GM18858 (cell line): ENCODE data around the gene PTGR3.

Experiments used
- ATAC-seq: cut with Tn5 transposase; IDR thresholded peaks from one replicate; pipeline ENCODE4 v1.9.1; 2021; ENCODE audit not compliant: unreplicated experiment

Gene PTGR3

GRCh38 chr18:75209129-75209950 is at the start of gene PTGR3:
TSS of gene PTGR3 (minus strand) at chr18:75209139. CDS start at chr18:75209058, 81 bp downstream.
- ATAC-seq = peak; percentile 25

DNA sequence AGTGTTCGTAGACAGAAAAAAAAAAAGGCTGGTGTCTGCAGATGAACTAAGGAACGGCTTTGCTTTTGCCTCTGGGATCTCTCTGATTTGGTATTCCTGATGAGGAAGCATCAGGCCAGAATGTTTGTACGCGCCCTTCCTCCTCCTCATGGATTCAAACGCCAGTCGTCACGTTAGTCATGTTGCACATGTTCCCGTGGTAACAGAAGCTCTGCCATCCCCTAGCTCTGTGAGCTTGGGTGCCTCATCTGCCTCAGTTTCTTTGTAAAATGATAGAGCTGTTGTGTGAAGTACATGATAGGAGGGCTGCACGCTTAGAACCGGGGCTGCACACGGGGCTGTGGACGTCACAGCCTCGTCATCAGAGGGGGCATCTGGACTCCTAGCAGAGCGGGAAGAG is 48.7 kb upstream of the PTGR3 start:
- no peak for ATAC-seq

DNA sequence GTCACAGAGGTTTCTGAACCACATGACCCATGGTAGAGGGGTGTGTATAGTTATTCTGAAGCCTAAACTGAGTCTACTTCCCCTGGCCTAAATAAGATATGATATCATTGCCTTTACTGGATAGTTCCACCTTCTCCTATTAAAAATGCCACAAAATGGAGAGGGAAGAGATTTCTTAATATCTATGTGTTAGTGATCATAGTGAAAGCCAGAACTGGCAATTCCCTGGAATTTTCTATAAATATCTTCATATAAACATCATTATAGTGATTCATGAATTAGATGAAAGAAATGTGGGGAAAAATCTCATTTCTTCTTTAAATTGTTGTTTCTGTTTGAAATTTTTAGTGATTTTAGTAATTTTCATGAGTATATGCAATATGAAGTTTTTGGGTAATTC is 47.4 kb upstream of the PTGR3 start:
- ATAC-seq = no peak

DNA sequence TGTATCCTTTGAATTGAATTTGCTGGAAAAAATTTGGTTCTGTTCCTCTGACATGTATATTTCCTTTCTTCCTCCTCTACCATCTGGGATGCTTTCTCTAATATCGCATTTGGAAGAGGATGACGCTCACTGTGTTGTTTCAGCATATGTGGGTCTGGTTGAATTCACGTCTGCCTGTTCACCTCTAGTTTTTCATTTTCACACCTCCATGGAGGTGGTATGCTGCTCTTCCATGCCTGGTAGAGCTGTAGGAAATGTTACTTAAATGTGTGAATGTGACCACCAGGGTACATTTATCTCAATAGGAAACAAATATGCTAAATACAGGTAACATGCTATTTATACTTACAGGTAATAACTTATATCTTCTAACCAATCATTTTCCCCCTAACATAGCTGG is 46.2 kb upstream of the PTGR3 start:
- no peak for ATAC-seq

GRCh38 chr18:75253784-75254183 is 44.8 kb upstream of the PTGR3 start:
- no peak for ATAC-seq

- ATAC-seq = no peak
Observed at GRCh38 chr18:75253043-75253442, 44.1 kb upstream of the PTGR3 start.

DNA sequence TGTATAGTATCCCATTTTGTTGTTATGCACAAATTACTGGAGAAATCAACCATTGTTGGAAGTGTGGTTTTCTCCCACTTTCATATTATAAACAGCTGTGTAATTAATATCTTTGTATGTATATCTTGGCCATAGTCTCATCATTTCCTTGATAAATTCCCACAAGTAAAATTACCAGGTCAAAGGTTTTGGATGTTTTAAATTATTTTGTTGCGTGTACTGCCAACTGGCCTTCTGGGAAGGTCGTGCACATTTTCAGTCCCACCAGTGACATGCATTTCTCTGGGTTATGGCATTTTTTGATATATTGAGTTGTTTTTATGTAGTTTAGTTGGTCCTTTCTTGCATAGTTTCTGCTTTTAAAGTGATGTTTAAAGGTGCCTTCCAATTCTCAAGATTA is 43.2 kb upstream of the PTGR3 start:
- no peak for ATAC-seq

- no peak for ATAC-seq
Observed at GRCh38 chr18:75251466-75251865, 42.5 kb upstream of the PTGR3 start.

- ATAC-seq = no peak
Observed at GRCh38 chr18:75250471-75250821, 41.5 kb upstream of the PTGR3 start.

- ATAC-seq = no peak
Observed at GRCh38 chr18:75249672-75250470, 40.9 kb upstream of the PTGR3 start.

GRCh38 chr18:75249175-75249518 is 40.2 kb upstream of the PTGR3 start:
- no peak for ATAC-seq

GRCh38 chr18:75248426-75249174 is 39.7 kb upstream of the PTGR3 start:
- no peak for ATAC-seq

DNA sequence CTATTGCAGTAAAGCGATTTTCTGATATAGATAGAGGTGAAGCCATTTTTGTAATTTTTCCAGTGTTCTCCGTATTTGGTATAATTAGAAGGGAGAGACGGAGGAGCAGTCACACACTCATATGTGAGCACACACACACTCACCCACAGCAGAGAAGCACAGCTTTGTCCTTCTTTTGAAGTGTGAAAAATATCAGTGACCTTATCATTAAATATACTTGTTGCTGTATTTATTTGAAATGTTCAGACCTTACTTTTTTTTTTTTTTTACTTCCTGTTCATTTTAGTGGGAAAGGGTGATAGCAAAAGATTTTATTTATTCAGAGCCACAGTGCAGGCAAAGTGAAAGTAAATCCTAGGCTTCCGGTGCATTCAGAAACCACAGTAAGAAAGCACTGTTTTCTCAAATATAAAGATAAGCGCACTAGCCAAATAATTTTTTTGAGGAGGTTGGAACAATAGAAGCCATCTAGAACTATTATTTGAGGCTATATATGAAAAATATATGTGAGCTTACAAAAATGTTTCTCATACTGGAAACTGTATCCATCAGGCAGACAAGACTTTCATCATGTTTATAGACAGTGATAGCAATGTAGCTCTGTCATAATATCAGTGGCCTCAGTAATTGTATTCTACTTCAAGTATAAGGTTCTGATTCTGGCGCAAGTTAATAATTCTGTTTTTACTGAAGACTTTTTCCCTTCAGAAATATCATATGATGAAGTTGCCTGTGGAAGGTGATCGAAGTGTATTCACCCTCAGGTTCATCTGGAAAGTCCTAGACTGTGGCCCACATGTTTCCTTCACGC is 38.9 kb upstream of the PTGR3 start:
- peak; percentile 65 for ATAC-seq

GRCh38 chr18:75246721-75247610 is 38.0 kb upstream of the PTGR3 start:
- ATAC-seq = no peak

GRCh38 chr18:75244351-75245313 is 35.7 kb upstream of the PTGR3 start:
- no peak for ATAC-seq

GRCh38 chr18:75241705-75242104 is 32.8 kb upstream of the PTGR3 start:
- no peak for ATAC-seq

GRCh38 chr18:75240433-75240832 is 31.5 kb upstream of the PTGR3 start:
- no peak for ATAC-seq

- no peak for ATAC-seq
Observed at GRCh38 chr18:75238786-75239185, 29.8 kb upstream of the PTGR3 start.

GRCh38 chr18:75238100-75238499 is 29.2 kb upstream of the PTGR3 start:
- no peak for ATAC-seq
